Skin of body (tissue), 2 donors: ENCODE measurements around the gene EBF4. TPM values are rescaled to one million over a fixed set of nuclear protein-coding genes. Genes with fewer than 3 reads are reported as not detected.
A peak's percentile ranks its signal among the peaks of the same experiment; 100 is the strongest.
"Not testable (repeated sequence)": the region's sequence is repeated elsewhere in the genome, so short reads cannot be mapped to it uniquely, and the experiment has no call there.

ENCODE experiments used
- DNase-seq: peaks from one replicate; lab custom pipeline; 2025; lab: John Stamatoyannopoulos, UW
- total RNA-seq: library from RNA; depleted of rRNA; stranded (reverse); fragments of >200 nt; gene quantifications from one replicate; pipeline ENCODE4 v1.2.3, GENCODE V29; 2014

Gene EBF4
- total RNA-seq, 1 donor from 2014 or later = 2.5 TPM

- DNase-seq = no peak
Observed at GRCh38 chr20:2756056-2756611, 63.6 kb downstream of the EBF4 start.

GRCh38 chr20:2757001-2757400 is 64.4 kb downstream of the EBF4 start:
- no peak for DNase-seq

- no peak for DNase-seq
Observed at GRCh38 chr20:2757969-2758368, 65.4 kb downstream of the EBF4 start.

GRCh38 chr20:2759143-2759542 is 66.6 kb downstream of the EBF4 start:
- no peak for DNase-seq

- no peak for DNase-seq
Observed at GRCh38 chr20:2759603-2760296, 67.2 kb downstream of the EBF4 start.

GRCh38 chr20:2760297-2760951 is 67.8 kb downstream of the EBF4 start:
- no peak for DNase-seq

- no peak for DNase-seq
Observed at GRCh38 chr20:2760952-2761305, 68.3 kb downstream of the EBF4 start.

- DNase-seq = no peak
Observed at GRCh38 chr20:2761885-2762284, 69.3 kb downstream of the EBF4 start.

- no peak for DNase-seq
Observed at GRCh38 chr20:2762578-2763131, 70.1 kb downstream of the EBF4 start.

- no peak for DNase-seq
Observed at GRCh38 chr20:2763186-2763585, 70.6 kb downstream of the EBF4 start.

- no peak for DNase-seq
Observed at GRCh38 chr20:2767768-2768631, 75.4 kb downstream of the EBF4 start.

- no peak for DNase-seq
Observed at GRCh38 chr20:2768632-2769015, 76.0 kb downstream of the EBF4 start.

GRCh38 chr20:2770091-2770490 is 77.5 kb downstream of the EBF4 start:
- DNase-seq = not testable (repeated sequence)

GRCh38 chr20:2771631-2772080 is 79.1 kb downstream of the EBF4 start:
- DNase-seq = no peak

- no peak for DNase-seq
Observed at GRCh38 chr20:2773812-2774211, 81.2 kb downstream of the EBF4 start.

GRCh38 chr20:2775139-2775538 is 82.6 kb downstream of the EBF4 start:
- DNase-seq = peak; percentile 49

- DNase-seq = no peak
Observed at GRCh38 chr20:2778602-2779321, 86.2 kb downstream of the EBF4 start.

- no peak for DNase-seq
Observed at GRCh38 chr20:2780948-2781347, 88.4 kb downstream of the EBF4 start.

- no peak for DNase-seq
Observed at GRCh38 chr20:2783908-2784566, 91.5 kb downstream of the EBF4 start.

- no peak for DNase-seq
Observed at GRCh38 chr20:2793471-2793870, 100.9 kb downstream of the EBF4 start.
